Activated B cell treated with CpG ODN at 0.5 μM for 24 hours (primary cell): Measurements from ENCODE around the gene GRK1. TPM values are rescaled to one million over a fixed set of nuclear protein-coding genes. Genes with fewer than 3 reads are reported as not detected.
"Not testable (repeated sequence)": the region's sequence is repeated elsewhere in the genome, so short reads cannot be mapped to it uniquely, and the experiment has no call there.

Experiments
- ATAC-seq: fragments of 200-7000 bp; cut with Tn5 transposase; one replicate; pipeline ENCODE4 v1.10.0; 2021; ENCODE audit warnings: low read depth, mild to moderate bottlenecking, moderate library complexity
- CTCF ChIA-PET: fragments of 350-600 bp; sonication (Branson Sonifier 250); formaldehyde crosslinking; loops from one replicate; lab custom pipeline; 2021; ENCODE audit warnings: antibody characterized with exemption; lab: Charles Lee
- POLR2A ChIA-PET: fragments of 350-600 bp; sonication (Branson Sonifier 250); formaldehyde crosslinking; loops from one replicate; lab custom pipeline; 2021; ENCODE audit warnings: antibody characterized with exemption; lab: Charles Lee
- DNase-seq: peaks from one replicate; pipeline ENCODE4 v3.0.0; 2022
- H3K27ac Mint-ChIP-seq: one replicate; pipeline ENCODE4 v1.8.0; 2020; ENCODE audit warnings: mixed read lengths
- H3K27me3 Mint-ChIP-seq: one replicate; pipeline ENCODE4 v1.8.0; 2021; ENCODE audit warnings: mixed read lengths
- H3K36me3 Mint-ChIP-seq: one replicate; pipeline ENCODE4 v1.8.0; 2021; ENCODE audit warnings: low read depth, mixed read lengths
- H3K4me1 Mint-ChIP-seq: one replicate; pipeline ENCODE4 v1.8.0; 2021; ENCODE audit warnings: mixed read lengths
- H3K4me3 Mint-ChIP-seq: one replicate; pipeline ENCODE4 v1.8.0; 2020; ENCODE audit warnings: mild to moderate bottlenecking, mixed read lengths
- H3K9me3 Mint-ChIP-seq: one replicate; pipeline ENCODE4 v1.8.0; 2020; ENCODE audit warnings: mixed read lengths
- intact Hi-C: fragments of 100-400 bp; cut with micrococcal nuclease; formaldehyde crosslinking; loops from one replicate; pipeline ENCODE4 v1.15.1; 2024
- total RNA-seq: library from RNA; stranded (reverse); gene quantifications from 2 replicates; pipeline ENCODE4 v1.2.3, GENCODE V29; 2022
- TF ChIP-seq, protein P1 (sequence below): fragments of 200-600 bp; IDR thresholded peaks from one replicate; pipeline ENCODE4 v1.8.0; 2022; ENCODE audit warnings: antibody characterized with exemption, mild to moderate bottlenecking

GRK1 gene
- total RNA-seq, 1 donor from 2014 or later, result 0.07 TPM

DNA sequence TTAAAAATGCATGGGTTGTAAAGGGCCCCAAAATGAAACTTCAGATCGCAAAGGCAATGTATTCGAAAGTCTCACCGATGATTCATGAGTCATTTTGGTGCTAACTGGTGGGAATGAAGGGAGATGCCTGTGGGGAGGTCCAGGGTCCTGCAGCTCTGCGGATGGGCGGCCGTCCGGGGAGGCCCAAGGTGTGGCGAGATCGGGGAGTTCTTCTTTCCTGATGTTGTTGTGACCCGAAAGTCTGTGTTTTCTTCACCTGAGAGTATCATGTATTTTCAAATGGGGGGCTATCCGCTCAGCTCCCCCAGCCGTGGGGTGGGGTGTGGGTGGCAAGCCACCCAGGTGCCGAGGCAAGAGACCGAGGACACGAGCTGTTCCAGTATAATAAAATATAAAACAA is 46.0 kb upstream of the GRK1 start:
- intact Hi-C loops, result no loop called here
- H3K36me3 Mint-ChIP-seq, result peaks cover 31% of the 10 kb centered on the region
- no peak overlapping the region for H3K27ac Mint-ChIP-seq
- TF ChIP-seq, protein P1, sequence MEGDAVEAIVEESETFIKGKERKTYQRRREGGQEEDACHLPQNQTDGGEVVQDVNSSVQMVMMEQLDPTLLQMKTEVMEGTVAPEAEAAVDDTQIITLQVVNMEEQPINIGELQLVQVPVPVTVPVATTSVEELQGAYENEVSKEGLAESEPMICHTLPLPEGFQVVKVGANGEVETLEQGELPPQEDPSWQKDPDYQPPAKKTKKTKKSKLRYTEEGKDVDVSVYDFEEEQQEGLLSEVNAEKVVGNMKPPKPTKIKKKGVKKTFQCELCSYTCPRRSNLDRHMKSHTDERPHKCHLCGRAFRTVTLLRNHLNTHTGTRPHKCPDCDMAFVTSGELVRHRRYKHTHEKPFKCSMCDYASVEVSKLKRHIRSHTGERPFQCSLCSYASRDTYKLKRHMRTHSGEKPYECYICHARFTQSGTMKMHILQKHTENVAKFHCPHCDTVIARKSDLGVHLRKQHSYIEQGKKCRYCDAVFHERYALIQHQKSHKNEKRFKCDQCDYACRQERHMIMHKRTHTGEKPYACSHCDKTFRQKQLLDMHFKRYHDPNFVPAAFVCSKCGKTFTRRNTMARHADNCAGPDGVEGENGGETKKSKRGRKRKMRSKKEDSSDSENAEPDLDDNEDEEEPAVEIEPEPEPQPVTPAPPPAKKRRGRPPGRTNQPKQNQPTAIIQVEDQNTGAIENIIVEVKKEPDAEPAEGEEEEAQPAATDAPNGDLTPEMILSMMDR, result no peak
- ATAC-seq (no peak), DNase-seq (no peak)
- ChIA-PET CTCF (no interaction called here), POLR2A (no interaction called here)
- H3K27me3 Mint-ChIP-seq, result no peaks in the 10 kb centered on the region
- H3K4me3 Mint-ChIP-seq, result no peak overlapping the region
- H3K9me3 Mint-ChIP-seq, result no peaks in the 10 kb centered on the region
- H3K4me1 Mint-ChIP-seq, result no peaks in the 10 kb centered on the region

DNA sequence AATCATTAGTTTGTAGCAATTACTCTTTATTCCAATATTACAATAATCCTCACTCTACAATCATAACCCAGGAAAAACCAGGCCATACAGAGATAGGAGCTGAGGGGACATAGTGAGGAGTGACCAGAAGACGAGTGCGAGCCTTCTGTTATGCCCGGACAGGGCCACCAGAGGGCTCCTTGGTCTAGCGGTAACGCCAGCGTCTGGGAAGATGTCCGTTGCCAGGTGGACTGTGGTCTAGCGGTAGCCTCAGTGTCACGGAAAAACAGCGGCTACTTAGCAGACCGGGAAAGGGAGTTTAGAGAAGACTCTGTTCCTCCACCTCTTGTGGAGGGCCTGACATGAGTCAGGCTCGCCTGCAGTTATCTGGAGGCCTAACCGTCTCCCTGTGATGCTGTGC is 45.5 kb upstream of the GRK1 start:
- H3K4me3 Mint-ChIP-seq, H3K27ac Mint-ChIP-seq, H3K27me3 Mint-ChIP-seq: not testable (repeated sequence)

DNA sequence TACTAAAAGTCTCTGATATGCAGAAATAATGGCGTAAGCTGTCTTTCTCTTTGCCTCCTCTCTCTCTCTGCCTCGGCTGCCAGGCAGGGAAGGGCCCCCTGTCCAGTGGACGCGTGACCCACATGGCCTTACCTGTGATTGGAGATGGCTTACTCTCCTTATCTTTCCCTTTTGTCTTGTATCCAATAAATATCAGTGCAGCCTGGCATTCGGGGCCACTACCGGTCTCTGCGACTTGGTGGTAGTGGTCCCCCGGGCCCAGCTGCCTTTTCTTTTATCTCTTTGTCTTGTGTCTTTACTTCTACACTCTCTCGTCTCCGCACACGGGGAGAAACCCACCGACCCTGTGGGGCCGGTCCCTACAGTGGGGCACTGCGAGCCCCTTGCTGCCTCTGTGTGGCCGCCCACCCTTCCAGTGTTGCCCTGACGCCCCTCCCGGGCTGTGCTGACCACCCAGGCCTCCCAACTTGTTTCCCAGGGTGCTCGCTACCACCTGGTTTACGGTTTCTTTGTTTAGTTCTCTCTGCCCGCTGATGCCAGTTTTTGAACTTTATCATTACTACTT is 45.0 kb upstream of the GRK1 start:
- POLR2A ChIA-PET, H3K4me1 Mint-ChIP-seq, H3K27ac Mint-ChIP-seq, H3K4me3 Mint-ChIP-seq, H3K9me3 Mint-ChIP-seq, CTCF ChIA-PET, ATAC-seq, DNase-seq, intact Hi-C loops, H3K27me3 Mint-ChIP-seq: not testable (repeated sequence)
- peaks cover 34% of the 10 kb centered on the region for H3K36me3 Mint-ChIP-seq

More for the DNA sequence above, 45.5 kb upstream of the GRK1 start:
- POLR2A ChIA-PET, DNase-seq, intact Hi-C loops, H3K4me1 Mint-ChIP-seq, H3K9me3 Mint-ChIP-seq, CTCF ChIA-PET, ATAC-seq: not testable (repeated sequence)
- peaks cover 30% of the 10 kb centered on the region for H3K36me3 Mint-ChIP-seq

- ATAC-seq, result no peak
- TF ChIP-seq, protein P1, result no peak
- no peak for DNase-seq
- Mint-ChIP-seq H3K27me3 (no peaks in the 10 kb centered on the region), H3K4me1 (no peaks in the 10 kb centered on the region), H3K27ac (no peak overlapping the region), H3K36me3 (peaks cover 39% of the 10 kb centered on the region), H3K4me3 (no peak overlapping the region), H3K9me3 (no peaks in the 10 kb centered on the region)
- POLR2A ChIA-PET, result no interaction called here
- intact Hi-C loops, result no loop called here
- CTCF ChIA-PET, result no interaction called here
Measured at GRCh38 chr13:113622791-113623490, 44.1 kb upstream of the GRK1 start.

GRCh38 chr13:113623491-113624234 is 43.4 kb upstream of the GRK1 start:
- no peak for DNase-seq
- intact Hi-C loops, result no loop called here
- no peaks in the 10 kb centered on the region for H3K27me3 Mint-ChIP-seq
- H3K27ac Mint-ChIP-seq, result no peak overlapping the region
- H3K36me3 Mint-ChIP-seq, result peaks cover 44% of the 10 kb centered on the region
- TF ChIP-seq, protein P1, result no peak
- no peak overlapping the region for H3K4me3 Mint-ChIP-seq
- no peak for ATAC-seq
- no peaks in the 10 kb centered on the region for H3K9me3 Mint-ChIP-seq
- H3K4me1 Mint-ChIP-seq, result no peaks in the 10 kb centered on the region
- ChIA-PET CTCF (no interaction called here), POLR2A (no interaction called here)

DNA sequence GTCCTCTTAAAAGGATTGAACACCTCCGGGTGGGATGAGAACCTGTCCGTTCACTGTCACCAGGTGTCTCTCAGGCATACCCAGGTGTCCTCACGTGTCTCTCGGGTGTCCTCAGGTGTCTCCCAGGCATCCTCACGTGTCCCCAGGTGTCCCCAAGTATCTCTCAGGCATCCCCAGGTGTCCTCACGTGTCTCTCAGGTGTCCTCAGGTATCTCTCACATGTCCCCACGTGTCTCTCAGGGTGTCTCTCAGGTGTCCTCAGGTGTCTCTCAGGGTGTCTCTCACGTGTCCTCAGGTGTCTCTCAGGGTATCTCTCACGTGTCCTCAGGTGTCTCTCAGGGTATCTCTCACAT is 42.8 kb upstream of the GRK1 start:
- H3K4me1 Mint-ChIP-seq, result no peaks in the 10 kb centered on the region
- POLR2A ChIA-PET, result no interaction called here
- intact Hi-C loops, result no loop called here
- no peaks in the 10 kb centered on the region for H3K9me3 Mint-ChIP-seq
- no peaks in the 10 kb centered on the region for H3K27me3 Mint-ChIP-seq
- H3K27ac Mint-ChIP-seq, result no peak overlapping the region
- ATAC-seq (no peak), DNase-seq (no peak)
- TF ChIP-seq, protein P1, result no peak
- H3K4me3 Mint-ChIP-seq, result no peak overlapping the region
- CTCF ChIA-PET, result no interaction called here
- H3K36me3 Mint-ChIP-seq, result peaks cover 44% of the 10 kb centered on the region

GRCh38 chr13:113624640-113625304 is 42.2 kb upstream of the GRK1 start:
- H3K27ac Mint-ChIP-seq, POLR2A ChIA-PET, CTCF ChIA-PET, H3K27me3 Mint-ChIP-seq, H3K4me1 Mint-ChIP-seq, H3K9me3 Mint-ChIP-seq, intact Hi-C loops, DNase-seq, H3K4me3 Mint-ChIP-seq, ATAC-seq: not testable (repeated sequence)
- peaks cover 49% of the 10 kb centered on the region for H3K36me3 Mint-ChIP-seq
